GM19468 (cell line): Measurements from ENCODE around the gene CHRM2.

Source experiments
- ATAC-seq: cut with Tn5 transposase; IDR thresholded peaks from one replicate; pipeline ENCODE4 v1.9.1; 2021; ENCODE audit warnings: mild to moderate bottlenecking, moderate library complexity, moderate number of reproducible peaks; ENCODE audit not compliant: unreplicated experiment; ENCODE audit errors: extremely low read depth

The CHRM2 gene

DNA sequence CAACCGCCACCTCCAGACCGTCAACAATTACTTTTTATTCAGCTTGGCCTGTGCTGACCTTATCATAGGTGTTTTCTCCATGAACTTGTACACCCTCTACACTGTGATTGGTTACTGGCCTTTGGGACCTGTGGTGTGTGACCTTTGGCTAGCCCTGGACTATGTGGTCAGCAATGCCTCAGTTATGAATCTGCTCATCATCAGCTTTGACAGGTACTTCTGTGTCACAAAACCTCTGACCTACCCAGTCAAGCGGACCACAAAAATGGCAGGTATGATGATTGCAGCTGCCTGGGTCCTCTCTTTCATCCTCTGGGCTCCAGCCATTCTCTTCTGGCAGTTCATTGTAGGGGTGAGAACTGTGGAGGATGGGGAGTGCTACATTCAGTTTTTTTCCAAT lies 146.6 kb downstream of the CHRM2 start:
- no peak for ATAC-seq

DNA sequence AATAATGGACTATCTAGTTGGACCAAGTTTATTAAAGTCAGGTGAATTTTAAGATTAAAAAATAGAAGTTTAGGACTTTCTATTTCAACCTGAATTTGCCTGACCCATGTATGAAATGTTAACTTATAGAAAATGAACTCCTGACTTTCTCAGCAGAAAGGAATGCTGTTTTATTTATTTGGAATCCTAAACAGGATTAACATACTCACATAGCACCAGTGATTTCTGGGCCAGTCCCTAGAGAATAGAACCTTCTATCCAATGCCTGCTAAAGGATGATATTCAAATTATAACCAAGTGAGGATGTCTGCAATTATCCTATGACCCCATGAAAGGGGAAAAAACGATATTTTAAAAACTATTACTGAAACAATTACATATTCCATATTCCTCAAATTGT lies 148.8 kb downstream of the CHRM2 start:
- ATAC-seq, result no peak

DNA sequence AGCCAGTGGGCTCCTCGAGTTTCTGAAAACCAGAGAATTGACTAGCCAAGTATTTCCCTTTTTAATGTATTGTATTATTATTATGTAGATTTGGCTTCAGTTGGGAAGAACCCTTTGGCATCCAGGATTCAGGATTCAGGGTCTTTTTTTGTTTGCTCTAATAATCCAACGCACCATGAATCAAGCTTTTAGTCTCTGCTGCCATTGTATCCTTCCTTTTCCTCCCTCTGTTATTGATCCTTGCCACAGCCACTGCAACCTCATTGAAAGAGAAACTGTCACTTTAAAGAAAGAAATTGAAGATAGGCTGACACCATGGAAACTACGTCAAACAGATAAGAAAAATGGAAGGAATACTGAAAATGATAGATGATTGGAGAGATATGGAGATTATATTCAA lies 150.0 kb downstream of the CHRM2 start:
- ATAC-seq, result no peak

DNA sequence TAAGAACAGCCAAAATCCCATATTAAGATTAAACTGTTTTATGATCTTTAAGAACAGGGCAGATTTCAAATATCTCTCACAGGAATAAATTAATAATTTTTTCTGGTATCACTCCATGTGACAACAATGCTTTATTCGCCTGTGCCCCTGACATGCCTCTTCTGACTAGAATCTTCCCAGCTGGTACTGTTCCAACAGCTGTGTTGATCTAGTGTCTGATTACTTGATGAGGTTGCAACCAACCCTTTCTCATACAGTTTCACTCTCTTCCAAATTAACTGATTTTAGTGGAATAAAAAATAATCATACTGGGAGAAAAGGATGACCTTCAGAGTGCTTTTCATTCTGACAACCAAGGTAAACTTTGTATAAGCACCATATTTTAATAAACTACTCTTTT lies 151.9 kb downstream of the CHRM2 start:
- no peak for ATAC-seq

DNA sequence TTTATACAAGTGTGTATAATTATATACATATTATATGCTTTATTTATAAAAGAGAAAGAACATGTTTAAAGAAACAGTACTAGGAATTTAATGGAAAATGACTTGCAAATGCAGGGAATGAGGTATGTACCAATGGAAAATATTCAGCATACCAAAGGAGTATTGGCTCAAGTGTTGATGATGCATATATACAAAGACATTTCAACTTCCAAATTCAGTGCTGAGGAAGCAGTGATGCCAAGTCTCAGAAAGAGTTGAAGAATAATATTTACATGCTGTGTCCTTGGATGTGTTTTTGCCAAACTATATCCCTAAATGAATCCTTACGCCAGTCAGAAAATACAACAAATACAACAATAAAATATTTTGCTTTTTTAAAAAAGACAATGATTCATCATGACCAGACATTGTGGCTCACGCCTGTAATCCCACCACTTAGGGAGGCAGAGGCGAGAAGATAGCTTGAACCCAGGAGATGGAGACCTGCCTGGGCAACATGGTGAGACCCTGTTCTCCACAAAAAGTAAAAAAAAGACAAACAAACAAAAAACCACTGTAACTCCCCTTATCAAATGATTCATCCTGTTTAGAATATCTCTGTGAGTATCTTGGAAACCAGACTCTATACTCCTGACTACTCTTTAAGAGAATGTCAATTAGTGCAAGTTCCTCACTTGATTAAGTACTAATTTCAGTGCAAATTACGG lies 157.2 kb downstream of the CHRM2 start:
- ATAC-seq, result no peak

DNA sequence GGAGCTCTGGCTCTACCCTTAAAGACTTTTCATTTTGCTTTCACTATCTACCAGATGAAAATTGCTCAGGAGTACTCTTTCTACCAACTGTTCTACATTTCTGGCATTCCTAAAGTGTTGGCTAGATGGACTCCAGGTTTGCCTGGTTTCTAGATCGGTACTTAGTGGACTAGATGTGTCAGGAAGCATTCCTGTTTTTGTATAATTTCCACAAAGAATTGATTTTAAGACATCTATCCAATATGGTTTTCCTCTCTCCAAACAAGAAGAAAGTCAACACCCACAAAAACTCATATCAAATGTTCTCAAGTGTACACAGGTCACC lies 157.7 kb downstream of the CHRM2 start:
- ATAC-seq, result no peak

DNA sequence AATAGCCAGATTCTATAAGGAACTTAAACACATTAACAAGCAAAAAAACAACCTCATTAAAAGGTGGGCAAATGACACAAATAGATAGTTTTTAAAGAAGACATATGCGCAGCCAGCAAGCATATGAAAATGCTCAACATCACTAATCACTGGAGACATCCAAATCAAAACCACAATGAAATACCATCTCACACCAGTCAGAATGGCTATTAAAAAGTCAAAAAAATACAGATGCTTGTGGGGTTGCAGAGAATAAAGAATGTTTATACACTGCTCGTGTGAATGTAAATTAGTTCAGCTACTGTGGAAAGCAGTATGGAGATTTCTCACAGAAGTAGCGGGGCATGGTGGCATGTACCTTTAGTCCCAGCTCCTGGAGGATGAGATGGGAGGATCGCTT lies 164.0 kb downstream of the CHRM2 start:
- ATAC-seq, result no peak

DNA sequence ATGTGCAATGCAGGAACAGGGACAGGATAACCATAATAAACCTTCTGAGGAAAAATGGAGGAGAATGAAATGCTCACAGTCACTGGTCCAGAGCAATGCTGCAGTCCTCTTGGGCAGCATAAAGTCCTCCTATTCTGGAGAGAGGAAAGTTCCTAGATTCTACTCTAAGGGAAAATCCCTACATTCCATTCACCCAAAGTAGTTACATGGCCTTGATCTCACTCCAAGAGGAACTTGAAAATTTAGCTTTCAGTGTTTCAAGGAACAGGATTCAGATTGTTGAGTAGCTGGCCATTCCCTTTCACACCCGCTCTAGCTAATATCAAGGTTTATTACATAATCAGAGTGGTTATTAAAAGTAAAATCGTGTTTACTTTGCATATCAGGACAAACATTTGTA lies 168.3 kb downstream of the CHRM2 start:
- ATAC-seq, result no peak

DNA sequence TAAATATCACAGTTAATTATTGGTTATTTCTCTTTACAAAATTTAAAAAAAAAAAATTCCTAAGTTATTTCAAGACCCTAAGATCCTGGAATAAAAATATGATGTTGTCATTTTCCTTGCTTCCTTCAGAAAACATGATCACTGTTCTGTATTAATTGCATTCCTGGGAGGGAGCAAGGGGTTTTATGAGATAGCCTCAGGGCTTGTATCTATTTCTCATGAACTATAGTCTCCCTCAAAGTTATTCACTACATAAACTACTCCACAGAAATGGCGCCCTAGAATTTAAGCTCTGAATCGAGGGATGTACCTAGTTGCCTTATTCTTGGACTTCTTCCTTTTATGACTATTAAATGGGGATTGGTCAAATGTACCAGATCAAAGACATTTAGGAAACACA lies 170.3 kb downstream of the CHRM2 start:
- ATAC-seq, result no peak

DNA sequence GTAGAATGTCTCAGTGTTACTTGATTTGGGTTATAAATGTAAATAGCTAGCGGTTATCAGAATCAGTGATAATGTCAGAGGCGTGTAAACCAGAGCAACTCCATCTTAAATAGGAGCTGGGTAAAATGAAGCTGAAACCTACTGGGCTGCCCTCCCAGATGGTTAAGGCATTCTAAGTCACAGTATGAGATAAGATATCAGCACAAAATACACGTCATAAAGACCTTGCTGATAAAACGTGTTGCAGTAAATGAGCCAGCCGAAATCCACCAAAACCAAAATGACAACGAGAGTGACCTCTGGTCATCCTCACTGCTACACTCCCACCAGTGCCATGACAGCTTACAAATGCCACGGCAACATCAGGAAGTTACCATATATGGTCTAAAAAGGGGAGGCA lies 172.3 kb downstream of the CHRM2 start:
- ATAC-seq, result no peak

DNA sequence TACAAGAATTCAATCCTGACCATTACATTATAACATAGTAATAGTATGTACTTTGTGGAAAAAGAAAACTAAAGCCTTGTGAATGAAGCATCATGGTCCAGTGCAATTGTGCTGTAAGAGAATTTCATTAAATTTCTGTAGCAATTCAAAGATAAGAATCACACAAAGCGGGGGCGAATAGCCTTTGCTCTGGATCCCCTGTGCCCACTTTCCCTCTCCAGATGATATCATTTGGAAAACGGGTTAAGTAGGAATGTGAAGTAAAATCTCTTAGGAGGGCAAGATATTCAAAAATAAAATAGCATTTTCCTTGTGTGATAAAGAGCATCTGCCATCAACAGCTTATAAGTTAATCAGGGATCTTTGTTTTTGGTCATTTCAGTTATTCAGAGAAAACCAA lies 177.1 kb downstream of the CHRM2 start:
- ATAC-seq, result no peak

DNA sequence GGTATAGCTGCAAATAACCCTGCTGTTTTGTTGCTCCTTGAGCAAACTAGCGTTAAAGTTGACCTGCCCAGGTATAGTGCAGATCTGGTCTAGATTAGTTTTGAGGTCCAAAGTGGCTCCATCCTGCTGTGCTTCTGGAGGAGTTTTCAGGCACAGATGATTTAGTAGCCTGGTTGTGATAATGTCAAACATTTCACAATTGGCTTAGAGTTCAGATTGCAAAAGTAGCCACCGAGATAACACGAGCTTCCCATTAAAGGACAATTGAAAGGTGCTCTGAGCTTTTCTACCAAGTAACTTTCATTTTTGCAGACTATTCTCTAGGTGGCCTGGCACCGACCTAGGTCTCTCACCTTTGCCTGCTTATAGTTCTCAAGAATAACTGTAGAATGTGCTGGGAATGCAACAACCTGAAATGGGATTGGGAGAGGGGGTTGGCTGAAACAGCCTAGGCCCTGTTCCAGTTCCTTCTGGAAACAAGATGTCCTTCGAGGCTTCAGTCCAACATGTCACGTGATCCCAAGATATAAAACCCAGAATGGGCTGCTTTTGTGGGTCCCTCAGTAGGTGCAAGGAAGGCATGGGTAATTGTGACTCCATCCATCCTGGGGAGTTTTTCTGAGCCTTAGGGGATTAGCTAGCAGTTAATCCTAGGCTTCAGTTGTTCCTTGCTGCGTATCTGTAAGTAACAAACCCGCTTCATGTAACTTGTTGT lies 201.0 kb downstream of the CHRM2 start:
- no peak for ATAC-seq
